Fibroblast of the aortic adventitia (primary cell): ENCODE data around the gene UBAC2. TPM values are rescaled to one million over a fixed set of nuclear protein-coding genes. Genes with fewer than 3 reads are reported as not detected.

Experiments
- DNase-seq: peaks from one replicate; pipeline ENCODE4 v3.0.0-alpha.2; 2010; ENCODE audit warnings: low read depth
- H3K4me3 ChIP-seq: 2 replicates; pipeline ENCODE4 v1.5.1; 2011; ENCODE audit warnings: low read depth, mild to moderate bottlenecking, control low read depth, low read length, moderate library complexity
- total RNA-seq: library from RNA; depleted of rRNA; stranded (reverse); fragments of >200 nt; gene quantifications from 2 replicates; pipeline ENCODE4 v1.2.3, GENCODE V29; 2012; ENCODE audit warnings: low replicate concordance
- TF ChIP-seq, protein P1 (sequence below): IDR thresholded peaks from 2 replicates; pipeline ENCODE4 v1.5.1; 2011; ENCODE audit warnings: mild to moderate bottlenecking, low read length, control low read depth, inconsistent platforms; ENCODE audit not compliant: insufficient read depth

UBAC2 gene
- total RNA-seq, 1 donor = 33.8 TPM

DNA sequence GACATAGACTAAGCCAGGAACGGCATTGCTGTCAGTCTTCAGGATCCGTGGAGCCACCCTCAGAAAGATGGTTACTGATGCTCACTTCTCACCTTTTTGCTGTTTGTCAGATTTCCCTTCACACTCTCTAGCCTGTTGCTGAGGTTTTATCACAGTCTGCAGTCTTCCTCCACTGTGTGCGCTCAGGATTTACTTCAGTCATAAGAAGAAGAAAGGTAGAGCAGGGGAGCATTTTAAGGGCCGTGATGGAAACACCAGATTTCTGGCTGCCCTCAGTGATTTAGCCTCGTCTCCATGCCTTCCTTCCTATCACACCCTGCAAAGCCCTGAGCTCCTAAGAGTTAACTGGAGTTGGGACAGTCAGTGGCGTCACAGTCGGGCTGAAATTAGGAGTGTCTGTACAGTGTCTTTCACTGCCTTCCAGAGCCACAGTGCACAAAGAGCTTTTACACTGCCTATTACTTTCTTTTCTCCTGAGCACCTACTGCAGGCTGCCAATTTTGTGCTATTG is 166.5 kb downstream of the UBAC2 start:
- TF ChIP-seq, protein P1, sequence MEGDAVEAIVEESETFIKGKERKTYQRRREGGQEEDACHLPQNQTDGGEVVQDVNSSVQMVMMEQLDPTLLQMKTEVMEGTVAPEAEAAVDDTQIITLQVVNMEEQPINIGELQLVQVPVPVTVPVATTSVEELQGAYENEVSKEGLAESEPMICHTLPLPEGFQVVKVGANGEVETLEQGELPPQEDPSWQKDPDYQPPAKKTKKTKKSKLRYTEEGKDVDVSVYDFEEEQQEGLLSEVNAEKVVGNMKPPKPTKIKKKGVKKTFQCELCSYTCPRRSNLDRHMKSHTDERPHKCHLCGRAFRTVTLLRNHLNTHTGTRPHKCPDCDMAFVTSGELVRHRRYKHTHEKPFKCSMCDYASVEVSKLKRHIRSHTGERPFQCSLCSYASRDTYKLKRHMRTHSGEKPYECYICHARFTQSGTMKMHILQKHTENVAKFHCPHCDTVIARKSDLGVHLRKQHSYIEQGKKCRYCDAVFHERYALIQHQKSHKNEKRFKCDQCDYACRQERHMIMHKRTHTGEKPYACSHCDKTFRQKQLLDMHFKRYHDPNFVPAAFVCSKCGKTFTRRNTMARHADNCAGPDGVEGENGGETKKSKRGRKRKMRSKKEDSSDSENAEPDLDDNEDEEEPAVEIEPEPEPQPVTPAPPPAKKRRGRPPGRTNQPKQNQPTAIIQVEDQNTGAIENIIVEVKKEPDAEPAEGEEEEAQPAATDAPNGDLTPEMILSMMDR = no peak
- no peak overlapping the region for H3K4me3 ChIP-seq
- DNase-seq = no peak

DNA sequence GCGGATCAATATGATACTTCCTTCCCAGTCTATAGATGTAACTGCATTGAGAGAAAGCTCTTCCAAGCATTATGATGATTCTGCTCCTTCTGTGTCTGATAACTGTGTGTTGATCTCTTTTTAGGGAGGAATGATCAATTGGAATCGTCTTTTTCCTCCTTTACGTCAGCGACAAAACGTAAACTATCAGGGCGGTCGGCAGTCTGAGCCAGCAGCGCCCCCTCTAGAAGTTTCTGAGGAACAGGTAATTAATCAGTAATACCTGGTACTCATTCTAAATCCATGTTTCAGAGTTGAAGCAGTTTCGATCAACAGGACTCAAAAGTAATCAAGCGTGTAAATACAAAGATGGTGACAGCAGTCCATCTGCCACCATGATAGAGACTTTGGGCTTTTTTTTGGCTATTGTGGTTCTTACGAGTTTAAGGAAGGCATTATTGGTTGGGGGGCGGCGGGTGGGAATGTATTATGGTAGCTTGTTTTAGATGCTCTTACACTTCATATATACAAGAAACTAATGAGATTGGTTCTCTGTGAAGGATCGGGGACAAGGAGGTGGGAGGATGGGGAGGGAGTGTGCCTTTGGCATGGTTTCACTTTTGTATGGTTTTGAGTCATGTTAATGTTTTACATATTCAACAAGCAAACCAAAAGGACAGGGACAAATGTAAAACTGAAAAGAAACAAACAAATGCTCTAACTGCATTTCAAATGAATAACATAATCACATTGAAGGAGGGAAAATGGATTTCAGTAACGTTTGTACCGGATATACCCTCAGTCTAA is 167.2 kb downstream of the UBAC2 start:
- DNase-seq = no peak
- no peak overlapping the region for H3K4me3 ChIP-seq
- TF ChIP-seq, protein P1 = no peak

DNA sequence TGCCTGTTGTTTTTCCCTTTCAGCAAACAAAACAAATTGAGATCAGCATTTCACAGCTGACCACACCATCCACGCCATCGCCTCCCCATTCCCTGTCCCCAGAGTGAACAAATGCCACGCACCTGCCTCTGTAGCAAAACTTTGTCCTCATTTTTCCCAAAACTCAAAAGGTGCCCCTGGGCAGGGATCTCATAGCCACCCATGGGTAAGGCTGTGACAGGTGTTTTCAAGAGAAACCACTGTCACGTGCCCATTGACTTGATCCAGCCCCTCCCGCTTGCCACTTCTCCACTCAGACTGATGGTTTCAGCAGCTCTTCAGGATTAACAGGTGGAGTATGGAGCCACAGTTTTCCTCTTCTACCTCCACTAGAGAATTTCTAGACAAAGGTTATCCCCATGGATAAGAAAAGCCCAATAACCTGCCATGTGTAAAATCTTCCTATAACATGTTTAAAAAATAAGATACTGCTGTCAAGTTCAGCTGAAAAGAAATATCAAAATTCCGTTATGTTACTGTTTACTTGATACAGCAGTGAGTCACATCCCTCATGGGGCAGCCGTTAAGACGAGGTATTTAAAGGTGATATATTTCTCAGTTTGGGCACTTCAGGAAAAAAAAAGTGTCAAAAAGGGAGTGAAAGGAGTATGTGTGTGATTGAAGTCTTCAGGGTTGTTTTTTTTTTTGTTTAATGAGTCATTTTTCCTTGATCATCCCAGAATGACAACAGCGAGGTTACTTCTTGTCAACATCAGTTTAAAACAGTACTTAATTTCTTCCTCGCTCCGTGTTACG is 170.0 kb downstream of the UBAC2 start:
- no peak overlapping the region for H3K4me3 ChIP-seq

DNA sequence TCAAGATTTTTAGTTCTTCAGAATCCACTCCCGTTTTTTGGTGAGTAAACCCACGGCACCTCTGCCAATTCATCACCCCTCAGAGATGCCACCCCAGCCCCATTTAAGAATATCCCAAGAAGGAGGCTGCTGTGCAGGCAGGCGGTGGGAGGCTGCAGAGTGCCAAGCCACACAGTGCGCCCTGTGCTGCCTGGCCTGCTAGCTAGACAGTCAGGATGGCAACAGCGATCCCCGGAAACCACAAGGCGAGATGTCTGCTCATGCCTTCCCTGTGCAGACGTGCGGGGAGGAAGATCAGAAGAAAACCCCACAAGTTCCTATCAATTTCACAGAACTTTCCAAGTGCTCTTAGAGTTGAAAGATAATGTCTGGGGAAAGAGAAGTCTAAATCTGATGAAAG is 171.3 kb downstream of the UBAC2 start:
- TF ChIP-seq, protein P1 = no peak
- no peak for DNase-seq
- H3K4me3 ChIP-seq = no peak overlapping the region

More for the DNA sequence above, 170.0 kb downstream of the UBAC2 start:
- TF ChIP-seq, protein P1 = no peak
- DNase-seq = no peak

DNA sequence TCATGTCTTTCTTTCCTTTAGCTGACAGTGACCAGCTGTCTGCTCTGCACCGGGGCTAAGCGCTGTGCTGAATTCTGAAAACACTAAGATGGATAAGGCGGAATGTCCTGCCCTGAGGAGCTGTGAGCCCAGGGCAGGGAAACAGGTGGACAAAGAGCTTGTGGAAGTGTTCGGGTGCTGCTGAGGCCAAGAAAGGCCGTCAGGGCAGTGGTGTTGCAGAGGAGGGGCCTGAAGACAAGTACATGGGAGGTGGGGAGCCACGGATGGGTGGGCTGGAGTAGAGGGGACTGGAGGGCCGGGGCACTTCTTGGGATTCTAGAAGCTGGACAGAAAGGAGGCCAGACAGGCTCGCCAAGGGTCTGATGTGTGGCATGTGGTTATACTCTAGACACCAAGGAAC is 172.8 kb downstream of the UBAC2 start:
- H3K4me3 ChIP-seq = no peak overlapping the region
- TF ChIP-seq, protein P1 = no peak
- DNase-seq = no peak

DNA sequence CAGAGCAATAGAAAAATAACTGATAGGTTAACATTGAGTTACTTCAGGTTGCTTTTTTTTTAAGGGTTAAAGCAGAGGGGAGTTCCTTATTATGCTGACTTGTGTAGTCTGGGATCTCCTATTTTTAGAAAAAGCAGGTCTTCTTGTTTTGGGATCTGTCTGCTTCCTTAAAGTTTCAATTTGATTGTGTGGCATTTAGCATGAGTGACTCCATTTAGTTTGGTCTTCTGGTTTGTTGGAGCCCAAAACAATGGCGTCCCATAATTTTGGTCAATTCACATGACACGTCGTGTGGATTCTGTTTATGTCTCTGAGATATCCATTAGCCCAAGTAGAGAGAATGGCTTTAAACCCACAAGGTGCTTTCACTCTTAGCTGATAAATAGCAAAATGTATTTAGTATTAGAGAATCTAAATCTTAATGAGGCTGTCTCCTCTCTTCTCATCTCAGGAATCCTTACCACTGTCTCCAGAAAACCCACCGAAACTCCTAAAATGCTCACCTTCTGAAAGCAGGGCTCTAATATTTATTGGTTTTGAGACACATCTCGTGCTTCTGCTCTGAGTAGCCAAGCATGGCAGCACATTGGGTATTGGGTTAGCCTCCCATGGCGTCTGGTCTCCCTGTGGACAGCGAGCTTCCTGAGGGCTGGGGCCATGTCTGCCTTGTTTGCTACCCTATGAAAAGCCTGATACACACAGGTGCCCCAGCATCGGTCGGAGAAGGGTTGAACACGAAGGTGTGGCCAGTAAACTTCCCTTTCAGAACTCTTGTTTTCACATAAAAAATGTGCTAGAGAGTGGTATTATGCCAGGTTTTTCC is 173.7 kb downstream of the UBAC2 start:
- H3K4me3 ChIP-seq = no peak overlapping the region
- no peak for DNase-seq
- TF ChIP-seq, protein P1 = no peak
